Left lung (tissue), 10 donors: Measurements from ENCODE around the gene CEP192. TPM values are rescaled to one million over a fixed set of nuclear protein-coding genes. Genes with fewer than 3 reads are reported as not detected.

Source experiments
- ATAC-seq: fragments of 200-7000 bp; cut with Tn5 transposase; one replicate; pipeline ENCODE4 v1.9.1; 2020; ENCODE audit warnings: moderate library complexity
- DNase-seq, 4 donors: peaks; one replicate each; pipeline ENCODE4 v3.0.0-alpha.2; 2013 to 2020
- H3K27ac ChIP-seq, 2 donors: fragments of 200-600 bp; sonication (generic) in 1 of 2; one replicate each; pipeline versions ENCODE4 v1.5.0 to v1.8.0; 2020 to 2021
- H3K27me3 ChIP-seq, 2 donors: fragments of 200-600 bp; sonication (generic) in 1 of 2; one replicate each; pipeline versions ENCODE4 v1.5.0 to v1.8.0; 2020 to 2021
- H3K36me3 ChIP-seq, 2 donors: fragments of 200-600 bp; sonication (generic) in 1 of 2; one replicate each; pipeline versions ENCODE4 v1.5.0 to v1.8.0; 2020 to 2021
- H3K4me1 ChIP-seq, 2 donors: fragments of 200-600 bp; one replicate each; pipeline ENCODE4 v1.8.0; 2021
- H3K4me3 ChIP-seq, 2 donors: fragments of 200-600 bp; sonication (generic) in 1 of 2; one replicate each; pipeline versions ENCODE4 v1.5.0 to v1.8.0; 2020 to 2021; ENCODE audit warnings: mild to moderate bottlenecking in 1 of 2
- H3K9me3 ChIP-seq, 2 donors: fragments of 200-600 bp; sonication (generic) in 1 of 2; one replicate each; pipeline versions ENCODE4 v1.5.0 to v1.8.0; 2020 to 2021
- intact Hi-C, 2 donors: fragments of 100-400 bp; cut with DNase I; formaldehyde crosslinking; loops; one replicate each; pipeline versions ENCODE4 v1.11.2 to v1.14.2; 2022
- polyA plus RNA-seq, 6 donors: library from polyadenylated mRNA; unstranded; fragments of 120-200 nt; gene quantifications; one replicate each; pipeline ENCODE4 v1.2.1, GENCODE V29; 2013; ENCODE audit not compliant: insufficient read length in 6 of 6
- total RNA-seq, 2 donors: library from RNA; stranded (reverse); fragmentation: NEBNext Ultra II Directional; extraction: Animal tissue kit (Norgen Biotek cat#: 25700); gene quantifications; one replicate each; pipeline ENCODE4 v1.2.1, GENCODE V29; 2021
- TF ChIP-seq, protein P1 (sequence below), 2 donors: fragments of 200-600 bp; sonication (generic) in 1 of 2; IDR thresholded peaks; one replicate each; pipeline versions ENCODE4 v1.5.0 to v1.8.0; 2021; ENCODE audit warnings: antibody characterized with exemption in 2 of 2
- donor health status: DM: no; HTN: yes; CAD: no.
- donor health status: DM: no; HTN: no; CAD: no.

The CEP192 gene
- total and polyA plus RNA-seq, 8 donors, result 22.0 to 57.5 (median 45.7) TPM

DNA sequence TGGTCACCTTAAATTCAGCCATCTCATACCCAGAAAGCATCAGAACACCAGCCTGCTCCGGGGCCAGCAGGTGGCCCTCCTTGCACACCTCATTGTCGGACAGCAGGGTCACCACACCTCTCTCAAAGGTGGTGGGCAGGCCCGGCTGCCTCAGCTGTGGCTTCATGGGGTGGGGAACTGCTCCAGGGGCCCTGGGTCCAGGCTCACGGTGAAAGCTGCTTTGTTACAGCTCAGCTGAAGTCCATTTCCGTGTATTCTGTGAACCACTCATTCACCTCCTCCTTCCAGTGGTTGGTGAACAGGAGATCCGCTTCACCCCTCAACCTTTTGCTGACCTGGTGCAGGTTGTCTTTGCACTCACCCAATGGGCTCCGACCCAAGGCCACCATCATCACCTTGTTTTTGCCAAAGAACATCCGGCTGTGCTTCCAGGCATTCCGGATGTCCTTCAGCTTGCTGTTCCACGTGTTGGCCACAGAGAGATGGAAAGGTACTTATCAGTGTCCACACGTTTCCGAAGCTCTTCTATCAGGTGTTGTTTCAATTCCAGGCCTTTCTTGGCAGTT is 148.8 kb downstream of the CEP192 start:
- H3K27ac ChIP-seq, result no peak overlapping the region
- no peak for DNase-seq
- H3K4me1 ChIP-seq, result peaks cover 0 to 25% of the 10 kb centered on the region in 2 donors
- H3K4me3 ChIP-seq, result no peak overlapping the region
- ATAC-seq, result no peak
- H3K36me3 ChIP-seq, result no peaks in the 10 kb centered on the region
- TF ChIP-seq, protein P1, sequence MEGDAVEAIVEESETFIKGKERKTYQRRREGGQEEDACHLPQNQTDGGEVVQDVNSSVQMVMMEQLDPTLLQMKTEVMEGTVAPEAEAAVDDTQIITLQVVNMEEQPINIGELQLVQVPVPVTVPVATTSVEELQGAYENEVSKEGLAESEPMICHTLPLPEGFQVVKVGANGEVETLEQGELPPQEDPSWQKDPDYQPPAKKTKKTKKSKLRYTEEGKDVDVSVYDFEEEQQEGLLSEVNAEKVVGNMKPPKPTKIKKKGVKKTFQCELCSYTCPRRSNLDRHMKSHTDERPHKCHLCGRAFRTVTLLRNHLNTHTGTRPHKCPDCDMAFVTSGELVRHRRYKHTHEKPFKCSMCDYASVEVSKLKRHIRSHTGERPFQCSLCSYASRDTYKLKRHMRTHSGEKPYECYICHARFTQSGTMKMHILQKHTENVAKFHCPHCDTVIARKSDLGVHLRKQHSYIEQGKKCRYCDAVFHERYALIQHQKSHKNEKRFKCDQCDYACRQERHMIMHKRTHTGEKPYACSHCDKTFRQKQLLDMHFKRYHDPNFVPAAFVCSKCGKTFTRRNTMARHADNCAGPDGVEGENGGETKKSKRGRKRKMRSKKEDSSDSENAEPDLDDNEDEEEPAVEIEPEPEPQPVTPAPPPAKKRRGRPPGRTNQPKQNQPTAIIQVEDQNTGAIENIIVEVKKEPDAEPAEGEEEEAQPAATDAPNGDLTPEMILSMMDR (IDR thresholded peaks at IDR 0.05), result no peak
- intact Hi-C loops, result no loop called here
- peaks cover 0 to 31% of the 10 kb centered on the region in 2 donors for H3K27me3 ChIP-seq
- H3K9me3 ChIP-seq, result peaks cover 0 to 20% of the 10 kb centered on the region in 2 donors

DNA sequence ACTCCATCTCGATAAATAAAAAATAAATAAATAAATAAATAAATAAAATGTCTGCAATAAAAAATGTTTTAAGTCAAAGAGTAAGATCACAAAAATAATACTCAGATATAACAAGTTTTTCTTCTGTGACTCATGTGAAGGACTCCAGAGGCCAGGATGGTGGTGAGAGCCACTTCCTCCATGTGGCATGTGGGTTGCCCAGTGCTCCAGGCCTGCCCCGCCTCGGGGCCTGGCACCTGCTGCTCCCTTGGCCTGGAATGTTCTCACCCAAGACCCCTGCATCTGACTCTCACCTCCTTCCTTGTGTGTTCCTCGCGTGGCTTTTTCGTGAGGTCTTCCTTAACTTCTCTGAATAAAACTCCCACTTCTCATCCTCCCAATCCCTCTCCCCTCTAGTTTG is 150.0 kb downstream of the CEP192 start:
- DNase-seq (no peak), ATAC-seq (no peak)
- Histone ChIP-seq H3K4me3 (no peak overlapping the region), H3K27ac (no peak overlapping the region), H3K9me3 (peaks cover 0 to 20% of the 10 kb centered on the region in 2 donors), H3K4me1 (peaks cover 0 to 20% of the 10 kb centered on the region in 2 donors), H3K27me3 (peaks cover 0 to 24% of the 10 kb centered on the region in 2 donors), H3K36me3 (no peaks in the 10 kb centered on the region)
- TF ChIP-seq, protein P1 (IDR thresholded peaks at IDR 0.05), result no peak
- intact Hi-C loops, result no loop called here

DNA sequence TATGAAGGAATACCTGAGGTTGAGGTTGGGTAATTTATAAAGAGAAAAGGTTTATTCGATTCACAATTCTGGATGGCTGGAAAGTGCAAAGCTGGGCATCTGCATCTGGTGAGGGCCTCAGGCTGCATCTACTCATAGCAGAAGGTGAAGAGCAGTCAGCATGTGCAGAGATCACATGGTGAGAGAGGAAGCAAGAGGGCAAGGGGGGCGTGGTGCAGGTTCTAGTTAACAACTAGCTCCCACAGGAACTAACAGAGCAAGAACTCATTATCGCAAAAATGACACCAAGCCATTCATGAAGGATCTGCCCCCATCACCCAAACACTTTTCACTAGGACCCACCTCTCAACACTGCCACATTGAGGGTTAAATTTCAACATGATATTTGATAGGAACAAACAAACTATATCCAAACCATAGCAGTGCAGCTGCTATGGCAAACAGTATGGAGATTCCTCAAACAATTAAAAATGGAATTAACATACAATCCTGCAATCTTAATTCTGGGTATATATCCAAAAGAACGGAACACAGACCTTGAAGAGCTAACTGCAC is 154.6 kb downstream of the CEP192 start:
- DNase-seq (no peak), ATAC-seq (no peak)
- Histone ChIP-seq H3K4me3 (no peak overlapping the region), H3K9me3 (peaks cover 0 to 20% of the 10 kb centered on the region in 2 donors), H3K27me3 (no peaks in the 10 kb centered on the region), H3K27ac (no peak overlapping the region), H3K36me3 (no peaks in the 10 kb centered on the region), H3K4me1 (no peaks in the 10 kb centered on the region)
- TF ChIP-seq, protein P1 (IDR thresholded peaks at IDR 0.05), result no peak
- intact Hi-C loops, result no loop called here

DNA sequence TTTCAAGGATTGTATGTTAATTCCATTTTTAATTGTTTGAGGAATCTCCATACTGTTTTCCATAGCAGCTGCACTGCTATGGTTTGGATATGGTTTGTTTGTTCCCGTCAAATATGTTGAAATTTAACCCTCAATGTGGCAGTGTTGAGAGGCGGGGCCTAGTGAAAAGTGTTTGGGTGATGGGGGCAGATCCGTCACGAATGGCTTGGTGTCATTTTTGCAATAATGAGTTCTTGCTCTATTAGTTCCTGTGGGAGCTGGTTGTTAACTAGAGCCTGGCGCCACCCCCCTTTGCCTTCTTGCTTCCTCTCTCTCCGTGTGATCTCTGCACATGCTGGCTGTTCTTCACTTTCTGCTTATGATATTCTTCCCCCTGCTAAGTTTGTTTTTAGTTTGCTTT is 156.0 kb downstream of the CEP192 start:
- intact Hi-C loops, result no loop called here
- no peak overlapping the region for H3K27ac ChIP-seq
- DNase-seq, result no peak
- TF ChIP-seq, protein P1 (IDR thresholded peaks at IDR 0.05), result no peak
- no peaks in the 10 kb centered on the region for H3K4me1 ChIP-seq
- ATAC-seq, result no peak
- H3K9me3 ChIP-seq, result peaks cover 0 to 20% of the 10 kb centered on the region in 2 donors
- H3K4me3 ChIP-seq, result no peak overlapping the region
- H3K27me3 ChIP-seq, result no peaks in the 10 kb centered on the region
- H3K36me3 ChIP-seq, result no peaks in the 10 kb centered on the region

DNA sequence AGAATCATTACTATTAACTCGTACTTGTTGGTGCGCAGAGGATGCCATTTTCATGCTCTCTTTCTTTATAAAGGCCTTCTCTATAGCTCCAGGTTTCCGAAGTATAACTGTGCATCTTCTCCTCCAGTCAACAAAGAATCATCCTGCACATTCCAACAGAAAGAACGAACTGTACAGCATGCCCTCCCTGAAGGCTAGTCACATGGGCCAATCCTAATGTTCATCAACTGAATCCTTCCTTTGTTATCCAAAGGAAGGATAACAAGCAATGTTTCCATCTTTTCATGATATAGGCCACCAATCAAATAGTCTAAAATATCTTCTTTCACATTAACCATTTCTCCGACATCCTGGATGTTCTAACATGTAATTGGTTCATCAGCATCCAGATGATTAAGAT is 160.5 kb downstream of the CEP192 start:
- DNase-seq, result no peak
- intact Hi-C loops, result no loop called here
- peaks cover 0 to 12% of the 10 kb centered on the region in 2 donors for H3K9me3 ChIP-seq

More for the DNA sequence above, 160.5 kb downstream of the CEP192 start:
- Histone ChIP-seq H3K27me3 (no peaks in the 10 kb centered on the region), H3K4me1 (no peaks in the 10 kb centered on the region), H3K36me3 (no peaks in the 10 kb centered on the region), H3K4me3 (no peak overlapping the region), H3K27ac (no peak overlapping the region)
- TF ChIP-seq, protein P1 (IDR thresholded peaks at IDR 0.05), result no peak
- ATAC-seq, result no peak
